Muscle layer of colon (tissue), 2 donors: ENCODE results near the gene CFAP54.
"Not testable (repeated sequence)": the region's sequence is repeated elsewhere in the genome, so short reads cannot be mapped to it uniquely, and the experiment has no call there.

Source experiments
- H3K27ac ChIP-seq: one replicate; pipeline ENCODE4 v1.7.0; 2013; ENCODE audit warnings: low read depth, mild to moderate bottlenecking, low read length, moderate library complexity
- H3K27me3 ChIP-seq, 2 donors: one replicate each; pipeline ENCODE4 v1.7.0; 2013; ENCODE audit warnings: low read length in 2 of 2, mild to moderate bottlenecking in 2 of 2; ENCODE audit not compliant: insufficient read depth in 2 of 2, control insufficient read depth in 1 of 2
- H3K36me3 ChIP-seq: one replicate; pipeline ENCODE4 v1.7.0; 2013; ENCODE audit warnings: mild to moderate bottlenecking, low read length; ENCODE audit not compliant: insufficient read depth
- H3K4me1 ChIP-seq: one replicate; pipeline ENCODE4 v1.7.0; 2013; ENCODE audit warnings: mild to moderate bottlenecking, low read length; ENCODE audit not compliant: insufficient read depth
- H3K4me3 ChIP-seq, 2 donors: one replicate each; pipeline ENCODE4 v1.7.0; 2013; ENCODE audit warnings: low read length in 2 of 2, low read depth in 1 of 2, mild to moderate bottlenecking in 1 of 2, moderate library complexity in 1 of 2
- H3K9ac ChIP-seq: one replicate; pipeline ENCODE4 v1.7.0; 2013; ENCODE audit warnings: low read length
- H3K9me3 ChIP-seq: one replicate; pipeline ENCODE4 v1.7.0; 2013; ENCODE audit warnings: mild to moderate bottlenecking, low read length
- donor health status: abdominal sarcoma.
- donor health status: Adenocarcinoma of cecum.

Gene CFAP54

DNA sequence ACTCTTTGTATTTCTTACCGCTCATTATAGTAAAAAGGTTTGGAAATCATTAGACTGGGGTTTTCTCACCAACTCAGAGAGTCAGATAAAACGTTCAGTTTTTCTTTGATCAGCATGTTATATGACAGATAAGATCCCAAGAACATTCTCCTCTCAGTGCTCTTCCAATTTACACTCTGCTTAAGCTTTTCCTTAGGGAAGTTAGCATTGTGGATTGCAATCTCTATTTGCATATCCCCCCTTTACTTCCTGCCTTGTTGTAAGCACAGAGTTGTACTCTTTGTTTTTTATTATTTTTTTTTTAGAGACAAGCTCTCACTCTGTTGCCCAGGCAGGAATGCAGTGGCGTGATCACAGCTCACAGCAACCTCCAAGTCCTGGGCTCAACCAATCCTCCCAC, 11.4 kb upstream of the CFAP54 start:
- no peak overlapping the region for H3K27ac ChIP-seq
- H3K4me1 ChIP-seq: no peaks in the 10 kb centered on the region
- no peaks in the 10 kb centered on the region for H3K9me3 ChIP-seq
- H3K36me3 ChIP-seq: no peaks in the 10 kb centered on the region
- no peak overlapping the region for H3K9ac ChIP-seq
- no peak overlapping the region for H3K4me3 ChIP-seq
- H3K27me3 ChIP-seq: no peaks in the 10 kb centered on the region

DNA sequence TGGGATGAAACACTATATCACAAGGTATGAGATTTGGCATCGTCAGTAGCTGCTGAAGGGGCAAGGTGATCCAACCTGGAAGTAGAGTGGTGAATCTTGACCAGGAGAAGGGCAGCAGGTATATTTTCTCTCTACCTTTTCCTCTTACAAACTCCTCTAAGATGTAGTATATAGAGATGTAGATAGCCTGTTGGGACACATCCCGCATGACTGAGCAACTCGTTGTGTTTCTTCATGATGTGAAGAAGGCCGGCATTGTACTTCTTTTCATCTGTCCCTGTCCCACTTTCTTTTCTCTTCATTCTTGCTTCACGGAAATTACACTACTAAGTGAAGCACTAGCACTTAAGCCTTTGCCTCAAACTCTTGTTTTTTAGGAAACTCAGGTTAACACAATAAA, 7.3 kb upstream of the CFAP54 start:
- no peaks in the 10 kb centered on the region for H3K9me3 ChIP-seq
- no peaks in the 10 kb centered on the region for H3K36me3 ChIP-seq
- H3K27me3 ChIP-seq: no peaks in the 10 kb centered on the region
- no peak overlapping the region for H3K27ac ChIP-seq
- no peak overlapping the region for H3K9ac ChIP-seq
- H3K4me1 ChIP-seq: no peaks in the 10 kb centered on the region
- H3K4me3 ChIP-seq: no peak overlapping the region

DNA sequence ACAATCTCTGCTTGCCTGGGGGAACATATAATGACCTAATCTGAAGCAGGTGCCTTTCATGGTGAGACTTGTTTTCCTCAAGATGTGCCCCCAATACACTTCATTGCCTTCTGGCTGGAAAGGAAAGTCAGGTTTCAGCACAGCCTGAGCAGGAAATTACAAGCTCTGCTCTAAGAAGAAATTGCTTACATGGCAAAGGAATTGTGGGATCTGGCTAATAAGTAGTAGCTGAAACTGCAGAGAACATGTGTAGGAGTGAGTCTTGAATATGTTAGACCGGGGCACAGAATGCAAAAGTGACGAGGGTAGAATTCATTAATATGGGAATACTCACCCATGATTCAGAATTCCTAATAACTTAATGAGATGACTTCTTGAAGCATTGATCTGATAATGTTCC, 6.3 kb upstream of the CFAP54 start:
- Histone ChIP-seq H3K4me3 (no peak overlapping the region), H3K9ac (no peak overlapping the region), H3K27me3 (no peaks in the 10 kb centered on the region), H3K36me3 (no peaks in the 10 kb centered on the region), H3K27ac (no peak overlapping the region), H3K9me3 (no peaks in the 10 kb centered on the region), H3K4me1 (no peaks in the 10 kb centered on the region)

DNA sequence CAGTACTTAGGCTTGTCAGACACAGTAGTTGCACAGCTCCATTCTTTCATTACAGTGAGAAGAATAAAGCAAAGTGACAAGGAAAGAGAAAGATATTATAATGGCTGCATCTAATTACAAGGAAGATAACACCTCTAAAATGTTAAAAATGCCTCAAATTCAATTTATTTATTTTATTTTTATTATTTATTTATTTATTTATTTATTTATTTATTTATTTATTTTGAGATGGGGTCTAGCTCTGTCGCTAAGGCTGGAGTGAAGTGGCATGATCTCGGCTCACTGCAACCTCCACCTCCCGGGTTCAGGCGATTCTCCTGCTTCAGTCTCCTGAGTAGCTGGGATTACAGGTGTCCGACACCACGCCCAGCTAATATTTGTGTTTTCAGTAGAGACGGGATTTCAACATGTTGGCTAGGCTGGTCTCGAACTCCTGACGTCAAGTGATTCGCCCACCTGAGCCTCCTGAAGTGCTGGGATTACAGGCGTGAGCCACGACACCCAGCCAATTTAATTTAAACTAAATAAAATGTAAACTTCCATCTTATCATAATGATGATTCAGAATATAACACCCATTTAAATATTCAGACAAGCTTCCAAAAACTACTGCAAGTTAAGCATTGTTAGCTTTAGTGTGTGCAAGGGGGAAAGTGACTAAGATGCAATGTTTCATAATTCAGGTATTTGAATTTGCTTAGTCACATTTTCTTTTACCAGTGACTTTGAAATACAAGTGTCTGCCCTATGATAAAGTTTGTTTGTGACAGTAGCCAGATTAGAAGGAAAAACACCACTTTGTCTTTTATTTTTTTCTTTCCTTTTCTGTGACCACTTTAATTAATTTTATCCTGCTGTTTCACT, 2.4 kb upstream of the CFAP54 start:
- Histone ChIP-seq H3K4me1 (peaks cover 5% of the 10 kb centered on the region), H3K27me3 (no peaks in the 10 kb centered on the region), H3K9ac (no peak overlapping the region), H3K27ac (no peak overlapping the region), H3K36me3 (no peaks in the 10 kb centered on the region), H3K9me3 (no peaks in the 10 kb centered on the region), H3K4me3 (no peak overlapping the region)

DNA sequence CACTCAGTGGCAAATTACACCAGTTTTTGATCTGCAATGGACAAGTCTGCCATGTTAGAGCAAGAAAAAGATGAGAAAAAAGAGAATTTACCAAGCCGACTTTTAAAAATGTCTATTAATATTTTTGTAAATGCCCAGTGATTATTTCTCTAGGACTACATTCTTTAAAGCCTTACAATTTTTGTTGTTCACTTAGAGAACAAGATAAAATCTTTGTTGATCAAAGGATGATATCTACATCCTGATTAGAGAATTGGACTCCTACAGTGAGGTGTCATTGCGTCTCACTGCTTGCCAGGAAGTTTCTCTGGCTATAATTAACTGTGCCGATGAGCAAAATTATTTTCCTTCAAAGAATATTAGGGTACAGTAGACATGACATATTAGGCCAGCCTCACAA, 1.7 kb upstream of the CFAP54 start:
- Histone ChIP-seq H3K4me1 (peaks cover 5% of the 10 kb centered on the region), H3K9ac (no peak overlapping the region), H3K27ac (no peak overlapping the region), H3K36me3 (no peaks in the 10 kb centered on the region), H3K9me3 (no peaks in the 10 kb centered on the region), H3K4me3 (no peak overlapping the region), H3K27me3 (no peaks in the 10 kb centered on the region)

DNA sequence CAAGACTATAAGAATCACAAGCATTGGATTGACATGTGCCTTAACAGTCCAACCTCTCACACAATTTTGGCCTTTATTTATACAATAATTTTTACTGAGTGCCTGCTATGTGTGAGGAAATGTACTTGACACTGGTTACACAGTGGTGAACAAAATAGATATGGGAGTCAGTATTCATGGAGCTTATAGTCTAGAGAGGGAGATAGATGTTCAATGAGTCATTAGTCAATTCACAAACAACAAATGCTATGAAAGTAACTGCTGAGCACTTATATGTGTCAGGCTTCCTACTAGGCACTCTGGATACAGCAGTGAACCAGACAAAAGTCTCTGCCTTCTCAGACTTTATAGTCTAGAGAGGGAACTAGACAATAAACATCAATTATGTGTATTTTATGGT, 3.7 kb downstream of the CFAP54 start:
- no peaks in the 10 kb centered on the region for H3K36me3 ChIP-seq
- H3K9me3 ChIP-seq: no peaks in the 10 kb centered on the region
- H3K27me3 ChIP-seq: no peaks in the 10 kb centered on the region
- no peak overlapping the region for H3K4me3 ChIP-seq
- peaks cover 5% of the 10 kb centered on the region for H3K4me1 ChIP-seq
- no peak overlapping the region for H3K9ac ChIP-seq
- H3K27ac ChIP-seq: no peak overlapping the region

DNA sequence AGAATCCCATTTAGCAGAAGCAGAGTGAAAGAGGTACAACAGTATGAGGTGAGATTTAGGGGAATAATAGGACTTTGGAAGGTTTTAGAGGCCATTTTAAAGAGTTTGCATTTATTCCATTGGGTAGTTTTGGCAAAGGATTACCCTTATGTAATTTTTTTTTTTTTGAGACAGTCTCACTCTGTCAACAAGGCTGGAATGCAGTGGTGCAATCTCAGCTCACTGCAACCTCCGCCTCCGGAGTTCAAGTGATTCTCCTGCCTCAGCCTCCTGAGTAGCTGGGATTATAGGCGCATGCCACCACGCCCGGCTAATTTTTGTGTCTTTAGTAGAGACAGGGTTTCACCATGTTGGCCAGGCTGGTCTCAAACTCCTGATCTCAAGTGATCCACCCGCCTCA, 4.8 kb downstream of the CFAP54 start:
- H3K36me3 ChIP-seq, H3K9ac ChIP-seq, H3K4me1 ChIP-seq, H3K27ac ChIP-seq, H3K9me3 ChIP-seq, H3K4me3 ChIP-seq, H3K27me3 ChIP-seq: not testable (repeated sequence)

DNA sequence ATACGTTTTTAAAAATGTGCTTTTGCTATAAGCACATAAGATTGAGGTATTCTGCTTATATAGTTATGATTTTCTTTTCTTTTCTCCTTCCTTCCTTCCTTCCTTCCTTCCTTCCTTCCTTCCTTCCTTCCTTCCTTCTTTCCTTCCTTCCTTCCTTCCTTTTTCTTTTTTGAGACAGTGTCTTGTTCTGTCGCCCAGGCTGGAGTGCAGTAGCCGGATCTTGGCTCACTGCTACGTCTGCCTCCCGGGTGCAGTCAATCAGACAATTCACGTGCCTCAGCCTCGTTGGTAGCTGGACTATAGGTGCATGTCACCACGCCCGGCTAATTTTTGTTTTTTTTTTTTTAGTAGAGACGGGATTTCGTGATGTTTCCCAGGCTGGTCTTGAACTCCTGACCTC, 5.8 kb downstream of the CFAP54 start:
- Histone ChIP-seq H3K4me3 (no peak overlapping the region), H3K27me3 (no peaks in the 10 kb centered on the region), H3K9ac (no peak overlapping the region), H3K27ac (no peak overlapping the region), H3K9me3 (no peaks in the 10 kb centered on the region), H3K4me1 (no peaks in the 10 kb centered on the region), H3K36me3 (no peaks in the 10 kb centered on the region)

DNA sequence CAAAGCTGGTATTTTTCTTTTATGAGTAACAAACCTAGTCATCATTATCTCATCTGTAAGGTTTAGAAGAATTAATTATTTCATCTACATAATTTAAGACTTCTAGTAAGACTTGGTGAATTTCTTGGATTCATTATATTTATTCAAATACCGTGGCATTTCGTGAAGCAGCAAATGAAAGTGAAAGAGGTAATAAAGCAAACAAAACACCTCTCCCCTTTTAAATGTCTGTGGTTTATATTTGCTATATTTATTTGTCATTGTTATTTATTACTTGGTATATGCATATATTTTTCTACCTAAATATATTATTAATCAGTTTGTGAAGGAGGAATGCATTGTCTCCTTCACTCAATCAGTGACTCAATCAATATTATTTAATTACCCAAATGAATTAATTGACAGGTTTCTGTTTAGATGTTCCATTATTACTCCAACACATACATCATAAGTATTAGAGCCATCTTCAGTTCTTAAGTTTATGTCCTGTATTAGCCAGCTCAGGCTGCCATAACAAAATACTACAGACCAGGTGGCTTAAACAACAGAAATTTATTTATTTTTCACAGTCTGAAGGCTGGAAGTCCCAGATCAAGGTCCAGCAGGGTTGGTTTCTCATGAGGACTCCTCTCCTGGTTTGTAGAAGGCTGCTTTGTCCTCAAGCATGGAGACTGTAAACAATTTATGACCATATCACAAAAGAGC, 6.6 kb downstream of the CFAP54 start:
- peaks cover 2% of the 10 kb centered on the region for H3K4me1 ChIP-seq
- H3K27me3 ChIP-seq: no peaks in the 10 kb centered on the region
- no peaks in the 10 kb centered on the region for H3K9me3 ChIP-seq
- H3K36me3 ChIP-seq: no peaks in the 10 kb centered on the region
- no peak overlapping the region for H3K4me3 ChIP-seq
- H3K9ac ChIP-seq: no peak overlapping the region
- H3K27ac ChIP-seq: no peak overlapping the region

DNA sequence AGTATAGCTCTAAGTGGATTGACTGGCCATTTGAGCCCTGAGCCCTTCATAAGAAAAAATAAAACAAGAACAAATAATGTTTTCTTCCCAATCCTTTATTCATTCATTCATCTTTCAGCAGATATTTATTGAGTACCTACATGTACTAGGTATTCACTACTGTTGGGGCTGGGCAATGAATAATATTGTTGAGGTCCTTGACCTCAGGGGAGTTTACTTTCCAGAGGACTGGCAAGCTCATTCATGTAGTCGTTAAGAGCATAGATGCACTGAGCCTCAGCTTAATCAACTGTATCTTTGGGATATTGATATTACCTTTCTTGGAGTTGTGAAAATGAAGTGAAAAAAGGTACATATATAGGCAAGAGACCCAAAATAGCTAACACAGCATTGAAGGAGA, 7.6 kb downstream of the CFAP54 start:
- H3K27ac ChIP-seq: no peak overlapping the region
- H3K4me3 ChIP-seq: no peak overlapping the region

DNA sequence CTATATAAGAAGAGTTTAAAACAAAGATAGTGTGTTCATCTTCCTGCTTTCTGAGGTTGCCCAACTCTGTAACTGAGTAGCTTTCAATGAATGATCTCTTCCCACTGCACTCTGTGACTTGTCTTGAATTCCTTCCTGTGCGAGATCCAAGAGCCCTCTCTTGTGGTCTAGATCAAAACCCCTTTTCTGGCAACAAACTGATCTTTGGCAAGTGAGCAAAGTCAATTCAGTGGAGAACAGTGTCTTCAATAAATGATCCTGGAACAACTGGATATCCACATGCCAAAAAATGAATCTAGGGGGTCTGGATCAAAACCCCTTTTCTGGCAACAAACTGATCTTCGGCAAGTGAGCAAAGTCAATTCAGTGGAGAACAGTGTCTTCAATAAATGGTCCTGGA, 8.5 kb downstream of the CFAP54 start:
- H3K9ac ChIP-seq: no peak overlapping the region
- peaks cover 10% of the 10 kb centered on the region for H3K4me1 ChIP-seq
- no peak overlapping the region for H3K4me3 ChIP-seq
- H3K36me3 ChIP-seq: no peaks in the 10 kb centered on the region
- H3K27ac ChIP-seq: no peak overlapping the region
- no peaks in the 10 kb centered on the region for H3K9me3 ChIP-seq
- H3K27me3 ChIP-seq: no peaks in the 10 kb centered on the region

More for the DNA sequence above, 7.6 kb downstream of the CFAP54 start:
- no peaks in the 10 kb centered on the region for H3K9me3 ChIP-seq
- H3K36me3 ChIP-seq: no peaks in the 10 kb centered on the region
- H3K4me1 ChIP-seq: peaks cover 10% of the 10 kb centered on the region
- H3K27me3 ChIP-seq: no peaks in the 10 kb centered on the region
- H3K9ac ChIP-seq: no peak overlapping the region

DNA sequence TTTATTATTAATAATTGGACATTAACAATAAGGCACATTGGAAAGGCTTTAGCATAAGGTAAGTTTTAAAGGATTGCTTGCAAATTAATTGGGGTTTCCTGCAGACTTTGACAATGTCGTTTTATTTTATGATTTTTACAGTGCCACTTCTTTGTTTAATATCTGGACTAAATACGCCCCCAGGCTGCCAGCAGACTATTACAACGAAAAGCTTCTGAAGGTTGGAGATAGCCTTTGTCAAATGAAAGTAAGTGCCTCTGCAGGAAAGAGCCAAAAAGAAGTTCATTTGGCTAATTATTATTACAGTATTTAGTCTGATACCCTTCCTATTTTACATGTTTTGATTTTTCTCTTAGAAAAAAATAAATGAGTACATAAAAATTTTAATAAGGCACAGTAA, 11.3 kb downstream of the CFAP54 start:
- H3K27me3 ChIP-seq: no peaks in the 10 kb centered on the region
- peaks cover 10% of the 10 kb centered on the region for H3K4me1 ChIP-seq
- no peak overlapping the region for H3K4me3 ChIP-seq
- no peaks in the 10 kb centered on the region for H3K9me3 ChIP-seq
- H3K27ac ChIP-seq: no peak overlapping the region
- H3K36me3 ChIP-seq: no peaks in the 10 kb centered on the region
- H3K9ac ChIP-seq: no peak overlapping the region
